ENCODE data around the gene RTN4RL1. TPM values are rescaled to one million over a fixed set of nuclear protein-coding genes. Genes with fewer than 3 reads are reported as not detected.

The RTN4RL1 gene
- polyA plus RNA-seq, 1 donor (not counting 4 experiments of a cell fraction or from before 2014, with no cell fraction given), result 2.3 TPM

- dilution Hi-C loops (cut with MboI; ENCODE audit: extremely low pct_ligation_motif_present, low sequenced_read_pairs), result no loop called here
- no peak overlapping the region for H2AFZ ChIP-seq (ENCODE audit: control insufficient read depth, low read length)
- TF ChIP-seq EZH2 (IDR thresholded peaks at IDR 0.05; ENCODE audit: low read length) (no peak), CTCF (optimal IDR thresholded peaks at IDR 0.05 in 1 of 3, IDR thresholded peaks at IDR 0.05 in 1 of 3, conservative IDR thresholded peaks at IDR 0.05 in 1 of 3; ENCODE audit: extremely low read depth in 1 of 3, insufficient read depth in 2 of 3, low read length in 3 of 3) (no peak)
- no peaks in the 10 kb centered on the region for H3K27me3 ChIP-seq (ENCODE audit: control insufficient read depth, extremely low read depth, insufficient read depth, low read length)
- H3K79me2 ChIP-seq (ENCODE audit: control insufficient read depth, insufficient read depth, low read length), result no peaks in the 10 kb centered on the region
- no peak overlapping the region for H3K4me3 ChIP-seq (ENCODE audit: control insufficient read depth in 2 of 3, extremely low read depth in 1 of 3, insufficient read depth in 2 of 3, low read depth in 1 of 3, low read length in 3 of 3)
- no peak overlapping the region for H3K27ac ChIP-seq (ENCODE audit: control insufficient read depth, insufficient read depth, low read length)
- no peaks in the 10 kb centered on the region for H3K9me1 ChIP-seq (ENCODE audit: control insufficient read depth, extremely low read depth, insufficient read depth, low read length)
- FAIRE-seq (no peak), DNase-seq (ENCODE audit: low read depth, low spot score) (no peak)
- H3K4me2 ChIP-seq (ENCODE audit: control insufficient read depth, extremely low read depth, insufficient read depth, low read depth, low read length), result no peak overlapping the region
- no peaks in the 10 kb centered on the region for H4K20me1 ChIP-seq (ENCODE audit: control insufficient read depth, extremely low read depth, insufficient read depth, low read length)
- H3K36me3 ChIP-seq (ENCODE audit: control insufficient read depth in 2 of 2, extremely low read depth in 1 of 2, insufficient read depth in 2 of 2, low read length in 2 of 2), result no peaks in the 10 kb centered on the region
- H3K9me3 ChIP-seq (ENCODE audit: control insufficient read depth, low read depth, low read length), result no peaks in the 10 kb centered on the region
- H3K9ac ChIP-seq (ENCODE audit: control insufficient read depth, extremely low read depth, insufficient read depth, low read length), result no peak overlapping the region
- no peaks in the 10 kb centered on the region for H3K4me1 ChIP-seq (ENCODE audit: control insufficient read depth, extremely low read depth, insufficient read depth, low read length)
Observed at GRCh38 chr17:1951920-1952319, 73.2 kb downstream of the RTN4RL1 start.

GRCh38 chr17:1949754-1950153 lies 75.4 kb downstream of the RTN4RL1 start:
- Histone ChIP-seq H3K79me2 (ENCODE audit: control insufficient read depth, insufficient read depth, low read length) (no peaks in the 10 kb centered on the region), H2AFZ (ENCODE audit: control insufficient read depth, low read length) (no peak overlapping the region), H3K9me1 (ENCODE audit: control insufficient read depth, extremely low read depth, insufficient read depth, low read length) (no peaks in the 10 kb centered on the region), H3K27me3 (ENCODE audit: control insufficient read depth, extremely low read depth, insufficient read depth, low read length) (no peaks in the 10 kb centered on the region), H3K4me2 (ENCODE audit: control insufficient read depth, extremely low read depth, insufficient read depth, low read depth, low read length) (no peak overlapping the region), H3K4me1 (ENCODE audit: control insufficient read depth, extremely low read depth, insufficient read depth, low read length) (no peaks in the 10 kb centered on the region), H3K27ac (ENCODE audit: control insufficient read depth, insufficient read depth, low read length) (no peak overlapping the region), H3K36me3 (ENCODE audit: control insufficient read depth in 2 of 2, extremely low read depth in 1 of 2, insufficient read depth in 2 of 2, low read length in 2 of 2) (no peaks in the 10 kb centered on the region), H3K4me3 (ENCODE audit: control insufficient read depth in 2 of 3, extremely low read depth in 1 of 3, insufficient read depth in 2 of 3, low read depth in 1 of 3, low read length in 3 of 3) (no peak overlapping the region), H3K9me3 (ENCODE audit: control insufficient read depth, low read depth, low read length) (no peaks in the 10 kb centered on the region), H3K9ac (ENCODE audit: control insufficient read depth, extremely low read depth, insufficient read depth, low read length) (no peak overlapping the region), H4K20me1 (ENCODE audit: control insufficient read depth, extremely low read depth, insufficient read depth, low read length) (no peaks in the 10 kb centered on the region)
- DNase-seq (ENCODE audit: low read depth, low spot score) (no peak), FAIRE-seq (no peak)
- dilution Hi-C loops (cut with MboI; ENCODE audit: extremely low pct_ligation_motif_present, low sequenced_read_pairs), result no loop called here
- TF ChIP-seq EZH2 (IDR thresholded peaks at IDR 0.05; ENCODE audit: low read length) (no peak), CTCF (optimal IDR thresholded peaks at IDR 0.05 in 1 of 3, IDR thresholded peaks at IDR 0.05 in 1 of 3, conservative IDR thresholded peaks at IDR 0.05 in 1 of 3; ENCODE audit: extremely low read depth in 1 of 3, insufficient read depth in 2 of 3, low read length in 3 of 3) (no peak)

Data from keratinocyte (primary cell).